HepG2 (cell line): Measurements from ENCODE around the gene LIM2. TPM values are rescaled to one million over a fixed set of nuclear protein-coding genes. Genes with fewer than 3 reads are reported as not detected.
A peak's percentile ranks its signal among the peaks of the same experiment; 100 is the strongest.

Experiments used
- CHD4 ChIP-seq: fragments of 200-600 bp; sonication (generic); IDR thresholded peaks from 2 replicates; pipeline ENCODE4 v1.7.0; 2017; ENCODE audit warnings: mild to moderate bottlenecking, low read length, borderline replicate concordance
- HNRNPL ChIP-seq: fragments of 200-400 bp; formaldehyde crosslinking; IDR thresholded peaks from 2 replicates; pipeline ENCODE4 v1.6.1; 2017; ENCODE audit warnings: mild to moderate bottlenecking, low read depth, low read length
- MTF1 ChIP-seq: sonication (generic); formaldehyde crosslinking; IDR thresholded peaks from 2 replicates; pipeline ENCODE4 v1.5.0; 2020; ENCODE audit warnings: missing genetic modification reagents
- RFXANK ChIP-seq: IDR thresholded peaks from 2 replicates; pipeline ENCODE4 v1.6.1; 2016
- SIN3B ChIP-seq: fragments of 150-350 bp; IDR thresholded peaks from 2 replicates; pipeline ENCODE4 v1.6.1; 2014; ENCODE audit warnings: low read length
- XBP1 ChIP-seq: sonication (generic); formaldehyde crosslinking; IDR thresholded peaks from 2 replicates; pipeline ENCODE4 v1.5.0; 2020; ENCODE audit warnings: missing genetic modification reagents
- ZNF121 ChIP-seq: sonication (generic); formaldehyde crosslinking; IDR thresholded peaks from 2 replicates; pipeline ENCODE4 v1.5.0; 2020; ENCODE audit warnings: mild to moderate bottlenecking, missing genetic modification reagents
- ZNF563 ChIP-seq: sonication (generic); formaldehyde crosslinking; IDR thresholded peaks from 2 replicates; pipeline ENCODE4 v1.8.0; 2022; ENCODE audit warnings: mild to moderate bottlenecking, moderate library complexity, missing genetic modification reagents
- ZNF570 ChIP-seq: sonication (generic); formaldehyde crosslinking; IDR thresholded peaks from 2 replicates; pipeline ENCODE4 v1.4.0; 2020; ENCODE audit warnings: mild to moderate bottlenecking, missing genetic modification reagents, borderline replicate concordance
- ZNF724P ChIP-seq: sonication (generic); formaldehyde crosslinking; IDR thresholded peaks from 2 replicates; pipeline ENCODE4 v1.8.0; 2022; ENCODE audit warnings: missing genetic modification reagents, borderline replicate concordance
- ZNF75D ChIP-seq: sonication (generic); formaldehyde crosslinking; IDR thresholded peaks from 2 replicates; pipeline ENCODE4 v1.8.1; 2023; ENCODE audit warnings: missing genetic modification reagents, mild to moderate bottlenecking, borderline replicate concordance
- ZNF891 ChIP-seq: sonication (generic); formaldehyde crosslinking; IDR thresholded peaks from 2 replicates; pipeline ENCODE4 v1.5.0; 2020; ENCODE audit warnings: mild to moderate bottlenecking, missing genetic modification reagents
- polyA plus RNA-seq, 8 experiments: library from polyadenylated mRNA; depleted of rRNA in 3 of 8; stranded (reverse) in 7 of 8; unstranded in 1 of 8; fragments of >200 nt; fragmentation: Illumina TruSeq in 4 of 8; extraction: Trizol in 4 of 8; gene quantifications; 2 replicates each; pipeline versions ENCODE4 v1.2.1 to v1.2.3, GENCODE V29; 2011 to 2016; ENCODE audit warnings: low read depth in 4 of 8, missing spikeins in 1 of 8, mixed read lengths in 1 of 8; ENCODE audit not compliant: insufficient read depth in 1 of 8
- total RNA-seq, 5 experiments: library from RNA; depleted of rRNA; stranded (reverse); fragments of >200 nt; fragmentation: Illumina TruSeq; extraction: Trizol; gene quantifications; 2 replicates each; pipeline ENCODE4 v1.2.3, GENCODE V29; 2016; ENCODE audit warnings: low read depth in 1 of 5
- TF ChIP-seq, protein P1 (sequence below): sonication (generic); formaldehyde crosslinking; IDR thresholded peaks from 2 replicates; pipeline ENCODE4 v1.4.0; 2020; ENCODE audit warnings: missing genetic modification reagents
- TF ChIP-seq, protein P2 (sequence below): sonication (generic); formaldehyde crosslinking; IDR thresholded peaks from 2 replicates; pipeline ENCODE4 v1.5.0; 2020; ENCODE audit warnings: mild to moderate bottlenecking, missing genetic modification reagents
- TF ChIP-seq, protein P3 (sequence below): sonication (generic); formaldehyde crosslinking; IDR thresholded peaks from 2 replicates; pipeline ENCODE4 v1.8.1; 2022; ENCODE audit warnings: mild to moderate bottlenecking, missing genetic modification reagents
- TF ChIP-seq, protein P4 (sequence below): sonication (generic); formaldehyde crosslinking; IDR thresholded peaks from 2 replicates; pipeline ENCODE4 v1.4.0; 2020; ENCODE audit warnings: missing genetic modification reagents
- TF ChIP-seq, protein P5 (sequence below): IDR thresholded peaks from 2 replicates; pipeline ENCODE4 v1.6.1; 2018; ENCODE audit warnings: missing genetic modification reagents
- TF ChIP-seq, protein P6 (sequence below): sonication (generic); formaldehyde crosslinking; IDR thresholded peaks from 2 replicates; pipeline ENCODE4 v1.5.1; 2020; ENCODE audit warnings: mild to moderate bottlenecking, moderate library complexity, missing genetic modification reagents
- TF ChIP-seq, protein P7 (sequence below): sonication (generic); IDR thresholded peaks from 2 replicates; pipeline ENCODE4 v1.6.1; 2016; ENCODE audit warnings: low read depth, borderline replicate concordance

The LIM2 gene
- total and polyA plus RNA-seq, 2 of the 13 experiments (the other 11 are each of a cell fraction or from before 2014, with no cell fraction given), result 1.3 TPM; not detected in 1

DNA sequence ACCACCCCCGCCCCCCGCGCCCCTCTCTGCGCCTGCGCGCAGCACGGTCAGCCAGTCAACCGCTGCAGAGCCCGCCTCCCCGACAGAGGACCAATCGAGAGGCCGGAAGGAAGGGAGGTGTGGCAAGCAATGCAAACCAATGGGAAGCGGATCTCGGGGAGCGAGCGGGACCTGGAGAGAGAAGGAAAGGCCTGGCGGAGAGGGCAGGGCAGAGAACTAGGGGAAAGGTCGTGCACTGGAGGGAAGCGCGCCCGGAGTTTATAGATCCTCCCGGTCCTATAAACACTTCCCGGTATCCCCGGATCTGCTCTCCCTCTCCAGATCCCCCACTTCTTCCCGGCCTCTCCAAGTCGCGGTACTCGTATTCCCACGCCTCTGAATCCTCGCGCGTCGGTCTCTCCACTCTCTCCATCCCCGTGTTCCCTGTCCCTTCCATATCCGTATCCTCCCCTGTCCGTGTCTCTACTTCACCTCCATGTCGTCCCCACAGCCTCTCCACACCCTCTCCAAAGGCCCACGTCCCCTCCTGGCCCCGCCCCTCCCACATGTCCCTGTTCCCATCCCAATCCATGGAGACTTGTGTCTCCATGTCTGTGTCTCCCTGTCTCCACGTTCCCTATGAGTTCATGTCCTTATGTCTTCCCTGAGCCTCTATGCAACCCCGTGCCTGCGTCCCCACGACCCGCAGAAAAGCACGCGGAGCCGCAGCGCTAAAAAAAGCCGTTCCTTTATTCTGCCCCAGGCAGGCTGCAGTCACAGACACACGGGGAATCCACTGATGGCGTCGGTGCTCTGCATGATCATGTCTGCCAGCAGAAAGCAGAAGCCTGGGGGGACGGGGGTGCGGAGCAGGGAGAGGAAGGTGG lies 21.2 kb downstream of the LIM2 start (continued):
- TF ChIP-seq, protein P1, sequence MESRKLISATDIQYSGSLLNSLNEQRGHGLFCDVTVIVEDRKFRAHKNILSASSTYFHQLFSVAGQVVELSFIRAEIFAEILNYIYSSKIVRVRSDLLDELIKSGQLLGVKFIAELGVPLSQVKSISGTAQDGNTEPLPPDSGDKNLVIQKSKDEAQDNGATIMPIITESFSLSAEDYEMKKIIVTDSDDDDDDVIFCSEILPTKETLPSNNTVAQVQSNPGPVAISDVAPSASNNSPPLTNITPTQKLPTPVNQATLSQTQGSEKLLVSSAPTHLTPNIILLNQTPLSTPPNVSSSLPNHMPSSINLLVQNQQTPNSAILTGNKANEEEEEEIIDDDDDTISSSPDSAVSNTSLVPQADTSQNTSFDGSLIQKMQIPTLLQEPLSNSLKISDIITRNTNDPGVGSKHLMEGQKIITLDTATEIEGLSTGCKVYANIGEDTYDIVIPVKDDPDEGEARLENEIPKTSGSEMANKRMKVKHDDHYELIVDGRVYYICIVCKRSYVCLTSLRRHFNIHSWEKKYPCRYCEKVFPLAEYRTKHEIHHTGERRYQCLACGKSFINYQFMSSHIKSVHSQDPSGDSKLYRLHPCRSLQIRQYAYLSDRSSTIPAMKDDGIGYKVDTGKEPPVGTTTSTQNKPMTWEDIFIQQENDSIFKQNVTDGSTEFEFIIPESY (CRISPR knock-in tag), result no peak
- no peak for TF ChIP-seq ZNF121 (CRISPR knock-in tag)
- peak; percentile 62; the same call in 1 of the 2 replicates for TF ChIP-seq HNRNPL
- TF ChIP-seq, protein P2, sequence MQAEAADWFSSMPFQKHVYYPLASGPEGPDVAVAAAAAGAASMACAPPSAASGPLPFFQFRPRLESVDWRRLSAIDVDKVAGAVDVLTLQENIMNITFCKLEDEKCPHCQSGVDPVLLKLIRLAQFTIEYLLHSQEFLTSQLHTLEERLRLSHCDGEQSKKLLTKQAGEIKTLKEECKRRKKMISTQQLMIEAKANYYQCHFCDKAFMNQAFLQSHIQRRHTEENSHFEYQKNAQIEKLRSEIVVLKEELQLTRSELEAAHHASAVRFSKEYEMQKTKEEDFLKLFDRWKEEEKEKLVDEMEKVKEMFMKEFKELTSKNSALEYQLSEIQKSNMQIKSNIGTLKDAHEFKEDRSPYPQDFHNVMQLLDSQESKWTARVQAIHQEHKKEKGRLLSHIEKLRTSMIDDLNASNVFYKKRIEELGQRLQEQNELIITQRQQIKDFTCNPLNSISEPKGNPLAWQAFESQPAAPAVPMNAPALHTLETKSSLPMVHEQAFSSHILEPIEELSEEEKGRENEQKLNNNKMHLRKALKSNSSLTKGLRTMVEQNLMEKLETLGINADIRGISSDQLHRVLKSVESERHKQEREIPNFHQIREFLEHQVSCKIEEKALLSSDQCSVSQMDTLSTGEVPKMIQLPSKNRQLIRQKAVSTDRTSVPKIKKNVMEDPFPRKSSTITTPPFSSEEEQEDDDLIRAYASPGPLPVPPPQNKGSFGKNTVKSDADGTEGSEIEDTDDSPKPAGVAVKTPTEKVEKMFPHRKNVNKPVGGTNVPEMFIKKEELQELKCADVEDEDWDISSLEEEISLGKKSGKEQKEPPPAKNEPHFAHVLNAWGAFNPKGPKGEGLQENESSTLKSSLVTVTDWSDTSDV (CRISPR knock-in tag), result no peak
- TF ChIP-seq CHD4, result no peak
- no peak for TF ChIP-seq XBP1
- no peak for TF ChIP-seq MTF1 (CRISPR knock-in tag)
- TF ChIP-seq, protein P3, sequence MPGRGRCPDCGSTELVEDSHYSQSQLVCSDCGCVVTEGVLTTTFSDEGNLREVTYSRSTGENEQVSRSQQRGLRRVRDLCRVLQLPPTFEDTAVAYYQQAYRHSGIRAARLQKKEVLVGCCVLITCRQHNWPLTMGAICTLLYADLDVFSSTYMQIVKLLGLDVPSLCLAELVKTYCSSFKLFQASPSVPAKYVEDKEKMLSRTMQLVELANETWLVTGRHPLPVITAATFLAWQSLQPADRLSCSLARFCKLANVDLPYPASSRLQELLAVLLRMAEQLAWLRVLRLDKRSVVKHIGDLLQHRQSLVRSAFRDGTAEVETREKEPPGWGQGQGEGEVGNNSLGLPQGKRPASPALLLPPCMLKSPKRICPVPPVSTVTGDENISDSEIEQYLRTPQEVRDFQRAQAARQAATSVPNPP (CRISPR knock-in tag), result 0 out of 2 replicates have a peak, but pooled peaks have one; percentile 46
- TF ChIP-seq, protein P4, sequence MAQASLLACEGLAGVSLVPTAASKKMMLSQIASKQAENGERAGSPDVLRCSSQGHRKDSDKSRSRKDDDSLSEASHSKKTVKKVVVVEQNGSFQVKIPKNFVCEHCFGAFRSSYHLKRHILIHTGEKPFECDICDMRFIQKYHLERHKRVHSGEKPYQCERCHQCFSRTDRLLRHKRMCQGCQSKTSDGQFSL (CRISPR knock-in tag), result no peak
- TF ChIP-seq ZNF563 (CRISPR knock-in tag), result peak; percentile 46; the same call in 1 of the 2 replicates
- TF ChIP-seq, protein P5, sequence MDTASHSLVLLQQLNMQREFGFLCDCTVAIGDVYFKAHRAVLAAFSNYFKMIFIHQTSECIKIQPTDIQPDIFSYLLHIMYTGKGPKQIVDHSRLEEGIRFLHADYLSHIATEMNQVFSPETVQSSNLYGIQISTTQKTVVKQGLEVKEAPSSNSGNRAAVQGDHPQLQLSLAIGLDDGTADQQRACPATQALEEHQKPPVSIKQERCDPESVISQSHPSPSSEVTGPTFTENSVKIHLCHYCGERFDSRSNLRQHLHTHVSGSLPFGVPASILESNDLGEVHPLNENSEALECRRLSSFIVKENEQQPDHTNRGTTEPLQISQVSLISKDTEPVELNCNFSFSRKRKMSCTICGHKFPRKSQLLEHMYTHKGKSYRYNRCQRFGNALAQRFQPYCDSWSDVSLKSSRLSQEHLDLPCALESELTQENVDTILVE (CRISPR knock-in tag), result 0 out of 2 replicates have a peak, but pooled peaks have one; percentile 20
- no peak for TF ChIP-seq ZNF75D (CRISPR knock-in tag)
- no peak for TF ChIP-seq RFXANK
- TF ChIP-seq ZNF570, result no peak
- TF ChIP-seq ZNF891, result 0 out of 2 replicates have a peak, but pooled peaks have one; percentile 52
- no peak for TF ChIP-seq SIN3B
- TF ChIP-seq ZNF724P, result peak; percentile 72; the same call in 1 of the 2 replicates
- TF ChIP-seq, protein P6, sequence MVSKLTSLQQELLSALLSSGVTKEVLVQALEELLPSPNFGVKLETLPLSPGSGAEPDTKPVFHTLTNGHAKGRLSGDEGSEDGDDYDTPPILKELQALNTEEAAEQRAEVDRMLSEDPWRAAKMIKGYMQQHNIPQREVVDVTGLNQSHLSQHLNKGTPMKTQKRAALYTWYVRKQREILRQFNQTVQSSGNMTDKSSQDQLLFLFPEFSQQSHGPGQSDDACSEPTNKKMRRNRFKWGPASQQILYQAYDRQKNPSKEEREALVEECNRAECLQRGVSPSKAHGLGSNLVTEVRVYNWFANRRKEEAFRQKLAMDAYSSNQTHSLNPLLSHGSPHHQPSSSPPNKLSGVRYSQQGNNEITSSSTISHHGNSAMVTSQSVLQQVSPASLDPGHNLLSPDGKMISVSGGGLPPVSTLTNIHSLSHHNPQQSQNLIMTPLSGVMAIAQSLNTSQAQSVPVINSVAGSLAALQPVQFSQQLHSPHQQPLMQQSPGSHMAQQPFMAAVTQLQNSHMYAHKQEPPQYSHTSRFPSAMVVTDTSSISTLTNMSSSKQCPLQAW (CRISPR knock-in tag), result peak; percentile 58
- TF ChIP-seq, protein P7, sequence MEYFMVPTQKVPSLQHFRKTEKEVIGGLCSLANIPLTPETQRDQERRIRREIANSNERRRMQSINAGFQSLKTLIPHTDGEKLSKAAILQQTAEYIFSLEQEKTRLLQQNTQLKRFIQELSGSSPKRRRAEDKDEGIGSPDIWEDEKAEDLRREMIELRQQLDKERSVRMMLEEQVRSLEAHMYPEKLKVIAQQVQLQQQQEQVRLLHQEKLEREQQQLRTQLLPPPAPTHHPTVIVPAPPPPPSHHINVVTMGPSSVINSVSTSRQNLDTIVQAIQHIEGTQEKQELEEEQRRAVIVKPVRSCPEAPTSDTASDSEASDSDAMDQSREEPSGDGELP, result no peak
